ENCODE data around the gene PLOD2.

- no peak for TF ChIP-seq CTCF (IDR thresholded peaks at IDR 0.05)
- TF ChIP-seq POLR2A (IDR thresholded peaks at IDR 0.05): no peak
- no peak for TF ChIP-seq EP300 (IDR thresholded peaks at IDR 0.05)
These were observed 36.7 kb downstream of the PLOD2 start for GRCh38 chr3:146124126-146124801.
